GM12874 (cell line): ENCODE results near the gene CELF2.

Experiments
- CTCF ChIP-seq: IDR thresholded peaks from 2 replicates; pipeline ENCODE4 v1.5.1; 2011; ENCODE audit warnings: low read depth, mild to moderate bottlenecking, control low read depth, low read length, moderate library complexity; ENCODE audit not compliant: insufficient read depth

Gene CELF2

DNA sequence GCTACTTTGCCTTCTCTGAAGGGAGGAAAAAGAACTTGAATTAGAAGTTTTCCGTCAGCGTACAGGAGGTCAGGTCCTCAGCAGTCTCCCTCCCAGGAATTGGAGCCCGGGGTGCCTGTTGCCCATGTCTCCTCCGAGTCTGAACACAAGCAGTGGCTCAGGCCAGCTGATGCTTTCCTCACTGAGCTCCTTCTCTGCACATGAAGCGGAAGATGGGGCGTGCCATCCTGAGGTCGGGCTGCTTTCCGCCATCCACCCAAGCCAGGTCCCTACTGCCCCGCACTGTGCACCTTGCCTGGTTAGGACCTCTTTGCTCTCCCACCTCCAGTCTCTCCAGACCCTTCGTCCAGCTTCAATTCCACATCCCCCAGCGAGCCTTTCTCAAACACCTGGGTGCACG, 237.5 kb downstream of the CELF2 start:
- TF ChIP-seq CTCF, result no peak

- no peak for TF ChIP-seq CTCF
Observed at GRCh38 chr10:11255796-11256444, 238.2 kb downstream of the CELF2 start.

- no peak for TF ChIP-seq CTCF
Observed at GRCh38 chr10:11256896-11257295, 239.2 kb downstream of the CELF2 start.

DNA sequence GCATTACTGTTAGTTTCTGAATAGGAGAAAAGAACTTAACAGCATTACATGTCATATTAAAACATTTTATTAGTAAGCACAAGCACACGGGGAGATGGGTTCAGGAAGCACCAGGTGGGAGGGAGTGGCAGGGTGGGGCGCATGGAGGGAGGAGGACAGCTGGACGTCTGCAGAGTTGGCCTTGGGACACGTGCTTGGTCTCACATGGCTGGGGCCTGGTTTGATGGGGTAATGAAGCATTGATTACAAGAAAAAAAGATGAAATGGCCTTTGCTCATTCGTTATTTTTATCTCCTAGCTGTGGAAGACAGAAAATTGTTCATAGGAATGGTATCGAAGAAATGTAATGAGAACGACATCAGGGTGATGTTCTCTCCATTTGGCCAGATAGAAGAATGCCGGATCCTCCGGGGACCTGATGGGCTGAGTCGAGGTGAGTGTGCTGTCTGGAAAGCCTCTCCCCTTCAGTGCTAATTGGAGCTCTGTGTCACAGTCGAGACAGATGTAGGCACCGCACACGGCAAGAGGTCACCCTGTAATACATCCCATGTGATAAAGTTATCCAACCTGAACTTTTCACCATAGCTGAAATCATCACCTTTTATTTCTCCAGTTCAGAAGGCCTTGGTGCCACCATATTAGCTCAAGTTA, 239.9 kb downstream of the CELF2 start:
- no peak for TF ChIP-seq CTCF

DNA sequence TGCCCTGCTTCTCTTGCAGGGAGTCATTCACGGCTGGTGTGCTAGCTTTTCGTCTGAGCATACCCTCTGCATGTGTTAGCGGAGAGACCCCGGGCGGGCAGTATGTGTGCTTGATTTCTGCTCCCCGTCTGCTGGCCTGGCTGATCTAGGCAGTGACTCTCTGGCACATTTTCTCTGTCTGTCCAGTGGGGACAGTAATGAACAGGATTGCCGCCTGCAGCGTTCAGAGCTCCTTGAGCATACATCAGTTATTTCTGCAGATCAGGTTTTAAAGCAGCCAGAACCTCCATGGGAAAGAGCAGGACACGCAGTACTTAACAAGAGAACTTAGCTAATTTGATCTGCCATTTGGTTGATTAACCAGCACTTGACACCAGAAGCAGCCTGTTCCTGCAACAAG, 242.5 kb downstream of the CELF2 start:
- TF ChIP-seq CTCF, result no peak

GRCh38 chr10:11261143-11261542, 243.5 kb downstream of the CELF2 start:
- TF ChIP-seq CTCF, result no peak

- no peak for TF ChIP-seq CTCF
Observed at GRCh38 chr10:11261687-11262493, 244.2 kb downstream of the CELF2 start.
